ENCODE measurements around the gene EFEMP1. TPM values are rescaled to one million over a fixed set of nuclear protein-coding genes. Genes with fewer than 3 reads are reported as not detected.

Gene EFEMP1
- total RNA-seq, 1 experiment from 2014 or later = 86.3 TPM

DNA sequence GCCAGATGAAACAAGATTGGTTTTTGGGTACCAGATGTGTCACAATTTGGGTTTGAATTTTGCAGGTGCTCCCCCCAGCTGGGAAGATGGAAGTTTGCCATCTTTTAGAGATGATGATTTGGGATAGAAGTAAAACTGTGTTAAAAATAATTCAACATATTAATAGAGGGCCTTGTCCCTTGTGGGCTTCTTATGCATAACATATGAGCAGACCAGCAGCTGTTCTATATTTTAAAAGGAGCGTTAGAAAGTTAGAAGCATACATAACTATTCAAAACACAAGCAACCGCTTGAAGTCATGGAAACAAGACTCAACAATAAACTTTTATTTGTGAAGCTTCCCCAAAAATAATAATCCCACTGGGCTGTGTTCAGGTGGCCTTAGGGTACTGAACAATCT, 62.8 kb downstream of the EFEMP1 start:
- POLR2A ChIA-PET (ENCODE audit: unreplicated experiment) = interaction anchor here (0.6 kb wide), 1 partner anchor 704 kb away, joined by 4 read pairs; no protein-coding TSS in a partner anchor
- TF ChIP-seq, protein P1, sequence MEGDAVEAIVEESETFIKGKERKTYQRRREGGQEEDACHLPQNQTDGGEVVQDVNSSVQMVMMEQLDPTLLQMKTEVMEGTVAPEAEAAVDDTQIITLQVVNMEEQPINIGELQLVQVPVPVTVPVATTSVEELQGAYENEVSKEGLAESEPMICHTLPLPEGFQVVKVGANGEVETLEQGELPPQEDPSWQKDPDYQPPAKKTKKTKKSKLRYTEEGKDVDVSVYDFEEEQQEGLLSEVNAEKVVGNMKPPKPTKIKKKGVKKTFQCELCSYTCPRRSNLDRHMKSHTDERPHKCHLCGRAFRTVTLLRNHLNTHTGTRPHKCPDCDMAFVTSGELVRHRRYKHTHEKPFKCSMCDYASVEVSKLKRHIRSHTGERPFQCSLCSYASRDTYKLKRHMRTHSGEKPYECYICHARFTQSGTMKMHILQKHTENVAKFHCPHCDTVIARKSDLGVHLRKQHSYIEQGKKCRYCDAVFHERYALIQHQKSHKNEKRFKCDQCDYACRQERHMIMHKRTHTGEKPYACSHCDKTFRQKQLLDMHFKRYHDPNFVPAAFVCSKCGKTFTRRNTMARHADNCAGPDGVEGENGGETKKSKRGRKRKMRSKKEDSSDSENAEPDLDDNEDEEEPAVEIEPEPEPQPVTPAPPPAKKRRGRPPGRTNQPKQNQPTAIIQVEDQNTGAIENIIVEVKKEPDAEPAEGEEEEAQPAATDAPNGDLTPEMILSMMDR (conservative IDR thresholded peaks at IDR 0.05) = no peak
- no peak for TF ChIP-seq EZH2 (IDR thresholded peaks at IDR 0.05; ENCODE audit: low read depth)
- Histone ChIP-seq H3F3A (ENCODE audit: insufficient read depth, low read depth) (peaks cover 37% of the 10 kb centered on the region), H3K36me3 (ENCODE audit: low read depth) (no peaks in the 10 kb centered on the region), H3K4me3 (no peak overlapping the region), H3K4me2 (no peak overlapping the region), H4K20me1 (ENCODE audit: insufficient read depth) (no peaks in the 10 kb centered on the region), H3K9me3 (ENCODE audit: insufficient read depth, low read depth) (no peaks in the 10 kb centered on the region), H3K4me1 (replicated peaks; ENCODE audit: insufficient read depth) (peaks cover 50% of the 10 kb centered on the region), H2AFZ (no peak overlapping the region), H3K27me3 (ENCODE audit: insufficient read depth, low read depth) (no peaks in the 10 kb centered on the region), H3K79me2 (ENCODE audit: low read depth) (no peaks in the 10 kb centered on the region), H3K27ac (no peak overlapping the region), H3K9me2 (ENCODE audit: insufficient read depth) (no peaks in the 10 kb centered on the region)
- CTCF ChIA-PET = no interaction called here
- BruUV-seq (replicated peaks) = no TSS peak
- no peak for DNase-seq
- intact Hi-C loops (cut with micrococcal nuclease; ENCODE audit: unreplicated experiment) = loop anchor here (5.0 kb wide), 1 partner anchor 61 kb away; the partner anchor contains the start of gene EFEMP1

DNA sequence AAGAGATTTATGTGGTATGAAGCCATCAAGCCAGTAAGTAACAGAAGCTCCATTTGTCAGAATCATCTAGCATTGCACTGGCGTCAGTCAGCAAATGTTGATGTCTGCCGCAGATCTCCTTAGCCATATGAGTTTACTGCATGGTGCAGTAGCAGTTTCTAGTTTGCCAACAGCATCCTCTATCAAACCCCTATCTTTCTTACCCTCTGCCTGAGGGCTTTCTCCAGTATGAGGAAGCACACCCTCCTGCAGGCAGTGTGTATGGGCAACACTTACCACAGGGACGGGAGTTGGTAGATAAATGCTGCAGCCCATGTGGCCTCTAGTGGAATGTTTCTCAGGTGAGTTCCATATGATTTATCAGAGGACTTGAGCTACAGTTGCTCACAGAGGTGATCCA, 63.7 kb downstream of the EFEMP1 start:
- no peak for TF ChIP-seq EZH2 (IDR thresholded peaks at IDR 0.05; ENCODE audit: low read depth)
- TF ChIP-seq, protein P1 (conservative IDR thresholded peaks at IDR 0.05) = no peak
- POLR2A ChIA-PET (ENCODE audit: unreplicated experiment) = no interaction called here
- Histone ChIP-seq H3K36me3 (ENCODE audit: low read depth) (no peaks in the 10 kb centered on the region), H2AFZ (no peak overlapping the region), H3K9me3 (ENCODE audit: insufficient read depth, low read depth) (no peaks in the 10 kb centered on the region), H3F3A (ENCODE audit: insufficient read depth, low read depth) (peaks cover 40% of the 10 kb centered on the region), H3K4me2 (no peak overlapping the region), H3K27ac (no peak overlapping the region), H3K79me2 (ENCODE audit: low read depth) (no peaks in the 10 kb centered on the region), H3K4me3 (no peak overlapping the region), H3K4me1 (replicated peaks; ENCODE audit: insufficient read depth) (peaks cover 59% of the 10 kb centered on the region), H3K9me2 (ENCODE audit: insufficient read depth) (no peaks in the 10 kb centered on the region), H4K20me1 (ENCODE audit: insufficient read depth) (no peaks in the 10 kb centered on the region), H3K27me3 (ENCODE audit: insufficient read depth, low read depth) (no peaks in the 10 kb centered on the region)
- DNase-seq = no peak
- intact Hi-C loops (cut with micrococcal nuclease; ENCODE audit: unreplicated experiment) = loop anchor here (5.0 kb wide), 1 partner anchor 62 kb away; the partner anchor contains the start of gene EFEMP1
- CTCF ChIA-PET = no interaction called here
- BruUV-seq (replicated peaks) = no TSS peak

DNA sequence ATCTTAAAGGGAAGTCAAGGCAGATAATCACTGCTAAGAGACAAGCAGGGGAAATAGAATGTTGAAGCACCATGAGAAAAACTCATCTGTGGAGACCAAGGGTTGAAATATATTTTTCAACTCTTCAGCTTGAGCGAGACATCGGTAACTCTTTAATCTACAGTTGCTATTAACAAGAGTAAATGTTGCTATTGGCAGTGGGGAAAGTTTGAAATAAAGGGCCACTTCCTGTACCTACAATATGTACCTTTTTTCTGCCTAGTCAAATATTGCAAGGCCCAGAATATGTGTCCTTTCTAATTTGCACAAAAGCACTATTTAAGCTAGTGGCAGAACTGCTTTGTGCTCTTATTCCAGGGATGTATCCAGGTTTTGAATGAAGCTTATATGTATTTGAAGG, 65.8 kb downstream of the EFEMP1 start:
- Histone ChIP-seq H3K4me1 (replicated peaks; ENCODE audit: insufficient read depth) (peaks cover 54% of the 10 kb centered on the region), H3K79me2 (ENCODE audit: low read depth) (no peaks in the 10 kb centered on the region), H3K4me3 (no peak overlapping the region), H4K20me1 (ENCODE audit: insufficient read depth) (no peaks in the 10 kb centered on the region), H3K9me3 (ENCODE audit: insufficient read depth, low read depth) (peaks cover 4% of the 10 kb centered on the region; the same call in 1 of the 2 replicates), H3K4me2 (peak overlapping the region; percentile 63), H3F3A (ENCODE audit: insufficient read depth, low read depth) (peaks cover 33% of the 10 kb centered on the region), H3K27ac (peak overlapping the region; percentile 71), H3K9me2 (ENCODE audit: insufficient read depth) (no peaks in the 10 kb centered on the region), H2AFZ (peak overlapping the region; percentile 68; the same call in 1 of the 2 replicates), H3K36me3 (ENCODE audit: low read depth) (no peaks in the 10 kb centered on the region), H3K27me3 (ENCODE audit: insufficient read depth, low read depth) (no peaks in the 10 kb centered on the region)
- no peak for TF ChIP-seq EZH2 (IDR thresholded peaks at IDR 0.05; ENCODE audit: low read depth)
- TF ChIP-seq, protein P1 (conservative IDR thresholded peaks at IDR 0.05) = no peak
- intact Hi-C loops (cut with micrococcal nuclease; ENCODE audit: unreplicated experiment) = loop anchor here (1.0 kb wide), 1 partner anchor 101 kb away; no protein-coding TSS in a partner anchor
- no TSS peak for BruUV-seq (replicated peaks)
- DNase-seq = no peak
- ChIA-PET POLR2A (ENCODE audit: unreplicated experiment) (no interaction called here), CTCF (no interaction called here)

Measured in PC-9 (cell line).